COLO829 (cell line): Measurements from ENCODE around the gene SULF2.
"Not testable (repeated sequence)": the region's sequence is repeated elsewhere in the genome, so short reads cannot be mapped to it uniquely, and the experiment has no call there.

Experiments used
- DNase-seq: peaks from one replicate; pipeline ENCODE4 v3.0.0; 2012; ENCODE audit warnings: low spot score

Gene SULF2

GRCh38 chr20:47804972-47805371 lies 19.7 kb upstream of the SULF2 start:
- not testable (repeated sequence) for DNase-seq

- DNase-seq: not testable (repeated sequence)
These were observed 19.0 kb upstream of the SULF2 start for GRCh38 chr20:47804224-47804825.

GRCh38 chr20:47802975-47803374 lies 17.7 kb upstream of the SULF2 start:
- no peak for DNase-seq

- DNase-seq: no peak
These were observed 17.1 kb upstream of the SULF2 start for GRCh38 chr20:47802226-47802920.

GRCh38 chr20:47801759-47802158 lies 16.5 kb upstream of the SULF2 start:
- DNase-seq: no peak

- no peak for DNase-seq
These were observed 15.8 kb upstream of the SULF2 start for GRCh38 chr20:47801079-47801478.

- no peak for DNase-seq
These were observed 15.3 kb upstream of the SULF2 start for GRCh38 chr20:47800623-47801022.

GRCh38 chr20:47799116-47799715 lies 13.9 kb upstream of the SULF2 start:
- no peak for DNase-seq

- DNase-seq: no peak
These were observed 11.7 kb upstream of the SULF2 start for GRCh38 chr20:47796971-47797370.

GRCh38 chr20:47795214-47795907 lies 10.1 kb upstream of the SULF2 start:
- no peak for DNase-seq

- not testable (repeated sequence) for DNase-seq
These were observed 9.0 kb upstream of the SULF2 start for GRCh38 chr20:47794264-47794663.

- DNase-seq: peak; percentile 69
These were observed 6.8 kb upstream of the SULF2 start for GRCh38 chr20:47792021-47792618.

- DNase-seq: no peak
These were observed 5.9 kb upstream of the SULF2 start for GRCh38 chr20:47791084-47791599.

GRCh38 chr20:47790580-47790965 lies 5.3 kb upstream of the SULF2 start:
- DNase-seq: no peak

GRCh38 chr20:47789764-47790579 lies 4.7 kb upstream of the SULF2 start:
- DNase-seq: peak; percentile 45

GRCh38 chr20:47789081-47789763 lies 3.9 kb upstream of the SULF2 start:
- peak; percentile 76 for DNase-seq

- DNase-seq: no peak
These were observed 3.4 kb upstream of the SULF2 start for GRCh38 chr20:47788741-47789080.

GRCh38 chr20:47786765-47787107 lies 1.5 kb upstream of the SULF2 start:
- DNase-seq: no peak

GRCh38 chr20:47785854-47786764 lies 828 bp upstream of the SULF2 start:
- DNase-seq: no peak
